Measurements from ENCODE around the gene GPRIN2.
"Not testable (repeated sequence)": the region's sequence is repeated elsewhere in the genome, so short reads cannot be mapped to it uniquely, and the experiment has no call there.

Gene GPRIN2

GRCh38 chr10:46567151-46567550 is 10.7 kb upstream of the GPRIN2 start:
- not testable (repeated sequence) for DNase-seq

GRCh38 chr10:46565591-46566332 is 9.3 kb upstream of the GPRIN2 start:
- DNase-seq, result peak; percentile 64 to 76

DNA sequence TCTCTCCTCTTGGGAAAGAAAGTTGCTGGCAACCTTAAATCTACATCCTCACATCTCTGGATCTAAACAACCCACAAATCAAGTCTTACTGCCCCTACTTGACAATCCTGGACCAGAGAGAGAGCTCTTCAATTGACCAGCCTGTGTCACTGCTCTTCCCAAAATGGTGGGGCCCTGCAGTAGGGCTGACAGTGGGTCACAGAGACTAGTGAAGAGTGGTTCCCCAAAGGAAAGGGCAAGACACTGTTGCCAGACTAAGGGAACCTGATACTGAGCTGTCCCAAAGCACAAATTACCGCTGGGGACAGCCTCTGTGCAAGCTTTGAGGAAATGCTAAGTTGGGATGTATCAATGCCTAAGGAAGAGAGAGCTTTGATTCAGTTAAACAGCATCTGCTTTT is 4.5 kb upstream of the GPRIN2 start:
- no peak for DNase-seq
- no peak for TF ChIP-seq POLR2A (IDR thresholded peaks at IDR 0.05; ENCODE audit: low read length)

DNA sequence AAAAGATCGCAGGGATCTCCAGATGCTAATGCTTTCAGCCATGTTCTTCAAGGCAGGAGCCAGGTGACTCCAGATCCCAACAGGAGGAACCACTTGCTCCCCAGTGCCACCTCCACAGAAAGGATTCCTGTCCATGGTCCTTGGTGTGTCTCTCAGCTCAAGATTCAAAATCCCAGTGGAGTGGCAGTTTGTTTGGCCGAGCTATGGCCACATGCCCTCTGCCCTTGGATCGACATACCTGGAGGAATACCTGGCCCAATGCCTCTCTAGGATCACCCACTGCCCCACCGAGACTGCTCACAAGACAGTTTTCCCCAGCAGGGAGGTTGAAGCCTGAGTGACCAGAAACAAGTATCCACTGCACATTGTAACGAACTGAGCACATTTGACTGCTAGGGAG is 3.9 kb upstream of the GPRIN2 start:
- DNase-seq, result no peak
- TF ChIP-seq GATA1 (IDR thresholded peaks at IDR 0.05; ENCODE audit: low read depth, low read length) (no peak), POLR2A (IDR thresholded peaks at IDR 0.05; ENCODE audit: low read length) (no peak)

GRCh38 chr10:46559231-46559671 is 2.8 kb upstream of the GPRIN2 start:
- no peak for DNase-seq
- TF ChIP-seq GATA1 (IDR thresholded peaks at IDR 0.05; ENCODE audit: low read depth, low read length), result no peak
- no peak for TF ChIP-seq POLR2A (IDR thresholded peaks at IDR 0.05; ENCODE audit: low read length)

DNA sequence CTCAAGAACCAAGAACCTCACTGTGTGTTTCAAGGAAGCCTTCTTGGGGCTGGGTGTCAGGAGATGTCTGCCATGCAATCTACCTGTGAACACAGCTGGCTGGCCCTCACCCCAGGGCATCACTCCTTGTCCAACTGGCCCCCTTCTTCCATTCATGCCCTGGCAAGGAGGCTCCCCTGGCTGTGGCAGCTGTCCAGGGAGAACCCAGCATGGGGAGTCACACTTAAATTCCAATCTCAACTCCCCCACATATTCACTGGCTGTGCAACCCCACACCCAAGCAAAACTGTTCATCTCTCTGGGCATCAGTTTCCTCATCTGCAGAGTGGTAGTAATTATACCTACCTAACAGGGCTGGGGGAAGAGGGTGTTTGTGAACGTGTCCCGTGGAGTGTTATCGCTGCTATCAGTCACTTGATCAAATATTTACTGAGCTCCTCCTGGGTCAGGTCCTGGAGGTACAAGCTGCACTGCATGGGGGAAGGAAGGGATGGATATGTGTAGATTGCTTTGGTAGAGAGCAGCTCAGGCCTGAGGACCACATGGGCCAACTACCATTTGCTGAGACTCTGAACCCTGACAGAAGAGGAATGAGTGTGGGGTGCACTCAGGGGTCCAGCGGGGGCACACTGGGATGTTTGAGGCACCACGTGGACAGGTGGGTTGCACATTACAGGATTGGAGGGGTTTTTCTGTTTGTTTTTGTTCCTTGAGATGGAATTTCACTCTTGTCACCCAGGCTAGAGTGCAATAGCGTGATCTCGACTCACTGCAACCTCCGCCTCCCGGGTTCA is 2.1 kb upstream of the GPRIN2 start:
- DNase-seq, result no peak
- no peak for TF ChIP-seq POLR2A (IDR thresholded peaks at IDR 0.05; ENCODE audit: low read length)
- TF ChIP-seq GATA1 (IDR thresholded peaks at IDR 0.05; ENCODE audit: low read depth, low read length), result no peak

- no peak for DNase-seq
- no peak for TF ChIP-seq GATA1 (IDR thresholded peaks at IDR 0.05; ENCODE audit: low read depth, low read length)
- TF ChIP-seq POLR2A (IDR thresholded peaks at IDR 0.05; ENCODE audit: low read length), result no peak
Observed at GRCh38 chr10:46558122-46558391, 1.6 kb upstream of the GPRIN2 start.

GRCh38 chr10:46557319-46558121 is 1.1 kb upstream of the GPRIN2 start:
- TF ChIP-seq POLR2A (IDR thresholded peaks at IDR 0.05; ENCODE audit: low read length), result no peak
- no peak for TF ChIP-seq GATA1 (IDR thresholded peaks at IDR 0.05; ENCODE audit: low read depth, low read length)
- DNase-seq, result no peak

DNA sequence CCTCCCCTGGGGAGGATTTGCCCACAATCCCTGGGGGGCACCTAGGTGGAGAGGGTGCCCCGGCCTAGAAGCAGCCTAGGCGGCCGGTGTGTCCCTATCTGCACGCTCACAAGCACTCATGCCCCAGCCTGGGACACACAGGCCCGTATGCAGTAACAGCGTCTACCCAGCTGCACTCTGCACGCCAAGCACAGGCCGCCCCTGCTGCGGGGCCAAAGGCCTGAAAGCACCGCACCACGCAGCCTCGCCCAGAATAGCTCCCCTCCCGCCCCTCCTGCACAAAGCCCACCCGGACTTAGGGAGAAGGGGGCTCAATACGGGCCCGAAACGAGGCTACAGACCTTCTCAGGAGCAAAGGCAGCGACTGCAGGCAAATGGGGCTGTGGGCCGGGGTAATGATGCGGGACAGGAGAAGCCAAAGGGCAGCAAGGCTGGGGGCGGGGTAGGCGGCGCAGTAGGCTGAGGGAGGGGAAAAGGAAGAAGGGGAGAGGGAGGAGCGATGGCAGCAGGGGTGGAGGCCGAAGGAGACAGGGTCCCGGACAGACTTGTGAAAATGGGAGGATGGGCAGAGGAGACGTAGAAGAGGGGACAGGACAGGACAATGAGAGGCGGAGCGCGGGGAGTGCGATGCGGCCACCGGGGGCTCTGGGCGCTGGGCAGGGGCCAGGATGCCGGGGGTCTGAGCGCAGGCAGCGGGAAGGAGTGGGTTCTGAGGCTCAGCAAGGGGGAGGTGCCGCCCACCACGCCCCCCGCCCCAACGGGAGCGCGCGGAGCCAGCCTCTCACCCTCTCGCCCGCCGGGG is 544 bp downstream of the GPRIN2 start:
- DNase-seq, result no peak
- TF ChIP-seq GATA1 (IDR thresholded peaks at IDR 0.05; ENCODE audit: low read depth, low read length) (no peak), POLR2A (IDR thresholded peaks at IDR 0.05; ENCODE audit: low read length) (no peak)

GRCh38 chr10:46555366-46555712 is 1.1 kb downstream of the GPRIN2 start:
- no peak for DNase-seq
- TF ChIP-seq GATA1 (IDR thresholded peaks at IDR 0.05; ENCODE audit: low read depth, low read length), result no peak
- no peak for TF ChIP-seq POLR2A (IDR thresholded peaks at IDR 0.05; ENCODE audit: low read length)

GRCh38 chr10:46554166-46554781 is 2.2 kb downstream of the GPRIN2 start:
- DNase-seq, result no peak
- TF ChIP-seq GATA1 (IDR thresholded peaks at IDR 0.05; ENCODE audit: low read depth, low read length) (no peak), POLR2A (IDR thresholded peaks at IDR 0.05; ENCODE audit: low read length) (no peak)

DNA sequence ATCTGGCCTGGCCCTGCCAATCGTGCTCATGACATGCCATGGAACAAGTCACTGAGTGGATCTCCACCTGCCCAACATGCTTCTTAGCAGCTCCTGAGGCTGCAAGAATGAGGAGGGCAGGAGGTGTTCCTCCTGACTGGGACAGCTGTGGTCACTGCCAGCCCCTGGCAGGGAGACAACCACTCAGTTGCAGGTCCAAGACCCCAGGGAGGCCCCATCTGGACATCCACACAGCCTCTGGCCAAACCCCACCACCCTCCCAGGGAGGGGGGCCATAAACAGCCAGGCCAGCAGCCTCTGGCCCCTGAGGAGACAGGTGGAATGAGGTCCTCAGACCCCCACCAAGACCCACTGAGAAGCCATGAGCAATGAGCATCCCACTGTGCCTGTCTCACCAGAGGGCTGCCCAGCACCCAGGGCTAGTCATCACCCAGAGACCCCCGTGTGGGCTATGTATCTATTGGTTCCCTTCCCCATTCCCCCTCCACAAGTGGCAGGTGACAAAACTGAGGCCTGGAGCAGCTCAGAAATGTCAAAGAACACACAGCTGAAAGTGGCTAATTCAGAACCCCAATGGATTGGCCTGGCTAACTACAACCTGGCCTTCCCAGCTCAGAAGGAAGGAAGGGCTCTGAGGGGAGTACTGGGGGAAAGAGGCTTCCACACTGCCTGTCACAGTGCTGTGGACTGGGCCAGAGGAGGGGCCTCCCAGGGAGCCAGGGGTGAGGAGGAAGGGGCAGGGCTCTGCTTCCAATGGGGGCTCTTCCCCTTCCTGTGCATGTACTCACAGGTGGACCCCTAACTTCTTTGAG is 3.0 kb downstream of the GPRIN2 start:
- no peak for DNase-seq
- TF ChIP-seq POLR2A (IDR thresholded peaks at IDR 0.05; ENCODE audit: low read length) (no peak), GATA1 (IDR thresholded peaks at IDR 0.05; ENCODE audit: low read depth, low read length) (no peak)

All from erythroblast (primary cell).